Measurements from ENCODE around the gene IL36B.
"Not testable (repeated sequence)": the region's sequence is repeated elsewhere in the genome, so short reads cannot be mapped to it uniquely, and the experiment has no call there.

The IL36B gene

GRCh38 chr2:113052396-113052917 is at the start of gene IL36B:
TSS of gene IL36B (minus strand) at chr2:113052867.
- no peak within 1 kb of the TSS for H3K27ac Mint-ChIP-seq
- no peak within 1 kb of the TSS for H3K4me3 Mint-ChIP-seq
- H3K9me3 Mint-ChIP-seq = peaks cover 2% of the 10 kb centered on the region
- no peak for DNase-seq (ENCODE audit: low spot score in 2 of 2)
- H3K4me1 Mint-ChIP-seq = no peaks in the 10 kb centered on the region
- no peaks in the 10 kb centered on the region for H3K36me3 Mint-ChIP-seq
- ATAC-seq = no peak

DNA sequence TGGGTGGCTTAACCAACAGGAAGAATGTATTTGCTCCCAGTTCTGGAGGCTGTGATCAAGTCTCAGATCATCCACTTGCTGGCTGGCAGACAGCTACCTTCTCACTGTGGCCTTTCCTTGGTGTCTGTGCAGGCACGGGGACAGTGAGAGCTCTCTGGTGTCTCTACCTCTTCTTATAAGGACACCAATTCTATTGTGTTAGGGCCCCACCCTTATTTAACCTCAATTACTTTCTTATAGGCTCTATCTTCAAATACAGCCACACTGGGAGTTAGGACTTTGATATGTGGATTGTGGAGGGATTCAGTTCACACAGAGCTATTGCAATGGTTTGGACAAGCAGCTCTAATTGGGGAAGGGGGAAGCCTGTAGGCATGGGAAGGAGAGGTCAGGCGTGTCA is 49.5 kb upstream of the IL36B start:
- Mint-ChIP-seq H3K9me3 (peaks cover 12% of the 10 kb centered on the region), H3K36me3 (peaks cover 7% of the 10 kb centered on the region), H3K4me1 (peaks cover 50% of the 10 kb centered on the region), H3K27ac (peak overlapping the region; percentile 95), H3K4me3 (no peak overlapping the region)
- ATAC-seq (no peak), DNase-seq (ENCODE audit: low spot score in 2 of 2) (no peak)

- DNase-seq (ENCODE audit: low spot score in 2 of 2) = no peak
- peaks cover 13% of the 10 kb centered on the region for H3K9me3 Mint-ChIP-seq
- H3K4me3 Mint-ChIP-seq = peak overlapping the region; percentile 71
- H3K4me1 Mint-ChIP-seq = peaks cover 40% of the 10 kb centered on the region
- H3K36me3 Mint-ChIP-seq = peaks cover 7% of the 10 kb centered on the region
- peak overlapping the region; percentile 91 for H3K27ac Mint-ChIP-seq
- peak; percentile 16 for ATAC-seq
Observed at GRCh38 chr2:113098532-113098931, 45.9 kb upstream of the IL36B start.

DNA sequence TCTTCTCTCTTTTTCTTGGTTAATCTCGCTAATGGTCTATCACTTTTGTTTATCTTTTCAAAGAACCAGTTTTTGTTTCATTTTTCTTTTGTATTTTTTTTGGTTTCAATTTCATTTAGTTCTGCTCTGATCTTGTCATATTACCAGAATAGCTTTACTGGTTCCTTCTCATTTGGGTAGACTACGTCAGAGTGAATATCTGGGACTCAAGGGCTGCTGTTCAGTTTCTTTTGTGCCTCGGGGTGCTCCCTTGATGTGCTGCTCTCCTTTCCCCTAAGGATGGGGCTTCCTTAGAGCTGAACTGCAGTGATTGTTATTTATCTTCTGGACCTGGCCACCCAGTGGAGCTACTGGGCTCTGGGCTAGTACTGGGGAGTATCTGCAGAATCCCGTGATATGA is 45.4 kb upstream of the IL36B start:
- DNase-seq (ENCODE audit: low spot score in 2 of 2) (no peak), ATAC-seq (peak; percentile 82)
- Mint-ChIP-seq H3K27ac (peak overlapping the region; percentile 91), H3K4me1 (peaks cover 35% of the 10 kb centered on the region), H3K4me3 (peak overlapping the region; percentile 71), H3K36me3 (peaks cover 7% of the 10 kb centered on the region), H3K9me3 (peaks cover 13% of the 10 kb centered on the region)

- Mint-ChIP-seq H3K4me3 (peak overlapping the region; percentile 71), H3K27ac (peak overlapping the region; percentile 91), H3K4me1 (peaks cover 25% of the 10 kb centered on the region)
- not testable (repeated sequence) for H3K9me3 Mint-ChIP-seq; H3K36me3 Mint-ChIP-seq; DNase-seq (ENCODE audit: low spot score in 2 of 2)
- ATAC-seq = peak; percentile 83
Observed at GRCh38 chr2:113096842-113097618, 44.4 kb upstream of the IL36B start.

DNA sequence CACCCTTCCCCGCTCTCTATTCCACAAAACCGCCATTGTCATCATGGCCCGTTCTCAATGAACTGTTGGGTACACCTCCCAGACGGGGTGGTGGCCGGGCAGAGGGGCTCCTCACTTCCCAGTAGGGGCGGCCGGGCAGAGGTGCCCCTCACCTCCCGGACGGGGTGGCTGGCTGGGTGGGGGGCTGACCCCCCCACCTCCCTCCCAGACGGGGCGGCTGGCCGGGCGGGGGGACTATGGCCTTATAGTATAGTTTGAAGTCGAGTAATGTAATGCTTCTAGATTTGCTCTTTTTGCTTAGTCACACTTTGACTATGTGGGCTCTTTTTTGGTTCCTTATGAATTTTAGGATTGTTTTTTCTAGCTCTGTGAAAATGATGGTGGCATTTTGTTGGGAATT is 43.6 kb upstream of the IL36B start:
- Mint-ChIP-seq H3K4me1 (peaks cover 24% of the 10 kb centered on the region), H3K4me3 (peak overlapping the region; percentile 71), H3K27ac (peak overlapping the region; percentile 91)
- not testable (repeated sequence) for H3K36me3 Mint-ChIP-seq; DNase-seq (ENCODE audit: low spot score in 2 of 2); H3K9me3 Mint-ChIP-seq; ATAC-seq

DNA sequence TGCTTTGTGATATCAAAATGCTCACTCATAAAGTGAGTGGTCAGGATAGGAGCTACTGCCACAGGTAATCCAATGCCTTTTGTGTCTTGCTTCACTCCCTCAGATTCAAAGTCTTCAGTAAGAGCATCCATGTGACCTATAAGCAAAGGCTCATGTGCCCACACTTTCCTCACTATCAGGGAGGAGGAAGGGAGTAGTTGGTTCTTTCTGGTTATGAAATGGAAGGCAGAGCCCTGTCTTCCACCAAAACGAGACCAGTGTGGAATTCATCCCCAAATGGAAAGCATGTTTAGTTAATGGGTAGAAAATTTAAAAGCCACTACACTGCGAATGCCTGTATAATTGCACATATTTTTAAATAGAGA is 40.9 kb upstream of the IL36B start:
- H3K4me1 Mint-ChIP-seq = peaks cover 23% of the 10 kb centered on the region
- ATAC-seq = no peak
- no peak overlapping the region for H3K27ac Mint-ChIP-seq

DNA sequence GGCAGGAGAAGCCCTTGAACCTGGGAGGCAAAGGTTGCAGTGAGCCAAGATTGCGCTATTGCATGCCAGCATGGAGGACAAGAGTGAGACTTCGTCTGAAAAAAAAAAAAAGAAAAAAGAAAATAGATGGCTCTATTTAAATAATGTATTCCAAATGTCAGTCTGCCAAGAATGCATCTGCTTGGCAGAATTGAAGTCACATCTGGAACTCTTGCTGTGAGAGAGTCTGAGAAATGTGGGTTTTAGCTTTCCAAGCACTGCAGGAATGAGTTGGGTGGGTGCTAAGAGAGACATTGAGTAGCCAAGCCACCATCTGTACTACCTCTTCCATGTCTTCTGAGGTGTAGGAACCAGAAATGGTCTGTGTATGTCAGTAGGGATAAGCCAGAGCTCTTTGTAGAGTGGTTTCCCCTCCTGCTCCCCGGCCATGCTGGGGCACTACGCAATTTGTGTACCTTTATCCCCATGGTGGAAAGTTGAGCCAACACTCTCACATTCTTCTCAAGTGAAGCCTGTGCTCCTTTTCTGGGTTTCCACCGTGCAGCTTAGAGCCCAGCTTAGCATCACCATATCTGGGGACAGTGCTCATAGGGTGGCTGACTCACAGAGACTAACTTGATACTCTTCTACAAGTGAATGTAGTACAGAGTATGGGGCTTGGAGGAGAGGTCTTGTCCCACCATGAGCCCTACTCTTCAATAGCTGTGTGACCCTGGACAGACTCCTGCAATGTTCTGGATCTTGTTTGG is 40.4 kb upstream of the IL36B start:
- ATAC-seq = peak; percentile 33
- Mint-ChIP-seq H3K27ac (no peak overlapping the region), H3K4me1 (peaks cover 18% of the 10 kb centered on the region), H3K9me3 (peaks cover 9% of the 10 kb centered on the region), H3K4me3 (no peak overlapping the region), H3K36me3 (peaks cover 4% of the 10 kb centered on the region)
- DNase-seq (ENCODE audit: low spot score in 2 of 2) = no peak

More for the DNA sequence above, 40.9 kb upstream of the IL36B start:
- H3K36me3 Mint-ChIP-seq = peaks cover 7% of the 10 kb centered on the region
- H3K4me3 Mint-ChIP-seq = no peak overlapping the region
- H3K9me3 Mint-ChIP-seq = peaks cover 9% of the 10 kb centered on the region
- DNase-seq (ENCODE audit: low spot score in 2 of 2) = no peak

DNA sequence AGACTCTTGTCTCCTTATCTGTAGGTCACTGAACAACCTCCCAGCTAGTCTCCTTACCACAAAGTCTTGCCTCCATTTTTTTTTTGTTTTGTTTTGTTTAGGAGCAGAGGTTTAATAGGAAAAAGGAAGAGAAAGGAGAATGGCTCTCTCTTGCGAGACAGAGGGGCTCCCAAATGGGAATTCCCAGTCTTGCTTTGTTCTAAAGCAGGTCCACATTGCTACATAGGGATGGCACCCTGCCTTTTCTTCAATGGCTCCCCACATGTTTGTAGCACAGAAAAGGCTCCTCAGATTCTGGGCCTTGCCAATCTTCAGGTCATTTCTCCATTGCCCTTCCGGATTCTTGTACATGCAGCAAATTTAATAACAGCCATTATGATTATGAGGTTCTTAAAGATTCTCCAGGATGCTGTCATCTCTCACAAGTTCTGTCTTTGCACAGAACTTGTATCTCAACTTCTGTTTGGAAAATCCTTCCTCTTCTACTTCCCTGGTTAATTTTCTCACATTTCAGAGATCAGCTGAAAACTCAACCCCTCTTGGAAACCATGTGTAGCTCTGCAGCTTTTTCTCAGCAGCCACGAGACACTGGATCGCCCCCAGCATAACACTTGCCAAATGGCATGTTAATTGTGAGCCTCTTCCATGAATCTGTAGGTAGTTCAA is 38.7 kb upstream of the IL36B start:
- H3K4me3 Mint-ChIP-seq = no peak overlapping the region
- H3K9me3 Mint-ChIP-seq = peaks cover 4% of the 10 kb centered on the region
- no peaks in the 10 kb centered on the region for H3K36me3 Mint-ChIP-seq
- H3K4me1 Mint-ChIP-seq = peaks cover under 1% of the 10 kb centered on the region
- ATAC-seq (no peak), DNase-seq (ENCODE audit: low spot score in 2 of 2) (no peak)
- H3K27ac Mint-ChIP-seq = no peak overlapping the region

DNA sequence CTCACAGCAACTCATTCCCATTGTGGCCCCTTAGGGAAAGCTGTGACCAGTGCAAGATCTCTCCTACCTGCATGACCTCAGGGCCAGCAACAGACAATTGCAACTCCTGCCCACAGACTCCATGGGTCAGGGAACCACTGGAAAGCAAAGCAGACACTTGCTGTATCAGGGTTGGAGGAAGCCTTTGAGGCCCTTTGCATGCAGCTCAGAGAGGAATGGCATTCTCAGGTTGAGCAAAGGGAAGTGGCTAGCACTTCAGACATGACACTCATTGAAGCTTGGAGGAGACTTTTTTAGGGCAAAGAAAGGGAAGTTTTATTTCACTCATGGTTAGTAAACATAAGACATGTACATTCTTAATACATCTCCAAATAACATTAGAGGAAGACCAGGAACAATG is 37.2 kb upstream of the IL36B start:
- ATAC-seq = peak; percentile 78
- H3K27ac Mint-ChIP-seq = no peak overlapping the region

DNA sequence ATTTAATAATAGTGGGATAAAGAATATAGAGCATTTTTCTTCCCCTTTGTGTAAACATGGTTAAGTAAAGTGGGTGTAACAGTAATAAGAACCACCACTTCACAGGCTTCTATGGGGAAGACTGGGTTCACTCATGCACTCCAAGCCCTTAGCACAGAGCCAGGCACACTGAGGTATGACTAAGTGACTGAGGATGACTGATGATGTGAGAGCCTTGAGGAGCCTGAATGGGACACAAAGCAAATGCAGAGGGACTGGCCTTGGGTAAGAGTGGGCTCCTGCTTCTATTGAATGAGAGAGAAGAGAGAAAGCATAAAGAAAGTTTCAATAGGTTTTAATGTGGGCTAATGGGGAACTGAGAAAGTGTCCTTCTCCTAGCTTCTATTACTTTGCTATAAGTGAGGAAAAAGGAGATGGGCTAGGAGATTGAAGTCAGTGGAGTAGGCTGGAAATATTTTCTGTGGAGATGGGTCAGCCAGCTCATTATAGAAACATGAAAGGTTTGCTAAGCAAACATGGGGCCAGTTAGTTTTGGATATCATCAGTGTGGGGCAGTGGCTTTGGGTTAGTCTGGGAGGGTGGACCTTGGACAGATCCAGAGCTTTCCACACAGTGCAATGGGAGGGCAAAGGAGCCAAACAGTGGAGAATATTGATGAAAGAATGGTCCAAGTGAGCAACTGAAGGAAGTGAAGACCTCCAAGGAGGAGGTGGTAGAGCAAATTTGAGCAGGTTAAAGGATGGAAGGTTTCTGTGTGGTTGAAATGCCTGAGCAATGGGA is 35.7 kb upstream of the IL36B start:
- H3K27ac Mint-ChIP-seq = no peak overlapping the region
- DNase-seq (ENCODE audit: low spot score in 2 of 2) (no peak), ATAC-seq (no peak)
- H3K36me3 Mint-ChIP-seq = no peaks in the 10 kb centered on the region
- no peaks in the 10 kb centered on the region for H3K9me3 Mint-ChIP-seq
- no peak overlapping the region for H3K4me3 Mint-ChIP-seq
- peaks cover 17% of the 10 kb centered on the region for H3K4me1 Mint-ChIP-seq

More for the DNA sequence above, 37.2 kb upstream of the IL36B start:
- Mint-ChIP-seq H3K9me3 (no peaks in the 10 kb centered on the region), H3K4me1 (peaks cover 8% of the 10 kb centered on the region), H3K36me3 (no peaks in the 10 kb centered on the region), H3K4me3 (no peak overlapping the region)
- no peak for DNase-seq (ENCODE audit: low spot score in 2 of 2)

- Mint-ChIP-seq H3K4me1 (peaks cover 27% of the 10 kb centered on the region), H3K9me3 (no peaks in the 10 kb centered on the region), H3K4me3 (no peak overlapping the region), H3K27ac (peak overlapping the region; percentile 2), H3K36me3 (no peaks in the 10 kb centered on the region)
- DNase-seq (ENCODE audit: low spot score in 2 of 2) = no peak
- ATAC-seq = no peak
Observed at GRCh38 chr2:113085542-113085941, 32.9 kb upstream of the IL36B start.

GRCh38 chr2:113084249-113085000 is 31.8 kb upstream of the IL36B start:
- Mint-ChIP-seq H3K36me3 (no peaks in the 10 kb centered on the region), H3K27ac (no peak overlapping the region), H3K4me3 (no peak overlapping the region), H3K4me1 (peaks cover 27% of the 10 kb centered on the region), H3K9me3 (no peaks in the 10 kb centered on the region)
- DNase-seq (ENCODE audit: low spot score in 2 of 2) = no peak
- ATAC-seq = peak; percentile 57

DNA sequence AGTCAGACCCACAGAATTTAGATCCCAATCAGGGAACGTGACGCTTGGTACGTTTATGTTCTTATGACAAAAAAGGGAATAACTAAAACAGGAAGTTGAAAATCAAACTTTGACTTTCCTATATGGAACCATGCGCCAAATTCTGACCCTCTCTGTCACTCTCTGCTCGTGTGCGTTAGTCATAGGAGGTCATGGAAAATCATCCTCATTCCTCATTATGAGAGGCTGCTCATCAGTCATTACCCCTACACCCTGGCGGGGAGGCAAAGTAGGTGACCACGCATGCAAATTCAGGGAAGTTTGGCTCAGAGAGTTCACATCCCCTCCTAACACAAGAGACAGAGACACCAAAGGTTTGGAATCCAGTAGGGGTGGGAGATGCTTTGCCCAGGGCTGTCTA is 30.6 kb upstream of the IL36B start:
- peak; percentile 34 for ATAC-seq
- no peak for DNase-seq (ENCODE audit: low spot score in 2 of 2)
- Mint-ChIP-seq H3K4me1 (peaks cover 27% of the 10 kb centered on the region), H3K27ac (no peak overlapping the region), H3K9me3 (no peaks in the 10 kb centered on the region), H3K4me3 (no peak overlapping the region), H3K36me3 (no peaks in the 10 kb centered on the region)

Measured in stimulated activated effector memory CD8-positive, alpha-beta T cell treated with anti-CD3 and anti-CD28 coated beads, Interleukin-12 subunit alpha, Interleukin-12 subunit beta, amount 100 ng/mL, for 72 hours (primary cell).